Activated CD8-positive, alpha-beta memory T cell treated with anti-CD3 and anti-CD28 coated beads, Interleukin-2, amount 50 U/mL, for 4 hours (primary cell): ENCODE measurements around the gene DGKG.

ENCODE experiments used
- DNase-seq: peaks from one replicate; pipeline ENCODE4 v3.0.0-alpha.2; 2020

Gene DGKG

GRCh38 chr3:186366206-186366605 lies 4.2 kb upstream of the DGKG start:
- no peak for DNase-seq

GRCh38 chr3:186365202-186365974 lies 3.4 kb upstream of the DGKG start:
- DNase-seq: no peak

- DNase-seq: no peak
These were observed 954 bp upstream of the DGKG start for GRCh38 chr3:186362988-186363387.

- DNase-seq: no peak
These were observed 456 bp upstream of the DGKG start for GRCh38 chr3:186362537-186362842.

GRCh38 chr3:186361246-186361761 lies 730 bp downstream of the DGKG start:
- no peak for DNase-seq

GRCh38 chr3:186360779-186361178 lies 1.3 kb downstream of the DGKG start:
- no peak for DNase-seq

- DNase-seq: no peak
These were observed 3.0 kb downstream of the DGKG start for GRCh38 chr3:186359078-186359477.

- no peak for DNase-seq
These were observed 5.9 kb downstream of the DGKG start for GRCh38 chr3:186356152-186356551.

GRCh38 chr3:186354100-186354499 lies 7.9 kb downstream of the DGKG start:
- no peak for DNase-seq

GRCh38 chr3:186352369-186352768 lies 9.7 kb downstream of the DGKG start:
- DNase-seq: no peak

GRCh38 chr3:186342197-186342596 lies 19.8 kb downstream of the DGKG start:
- DNase-seq: no peak

GRCh38 chr3:186340204-186340603 lies 21.8 kb downstream of the DGKG start:
- no peak for DNase-seq

GRCh38 chr3:186339180-186339918 lies 22.7 kb downstream of the DGKG start:
- no peak for DNase-seq

- DNase-seq: no peak
These were observed 28.8 kb downstream of the DGKG start for GRCh38 chr3:186333256-186333655.

GRCh38 chr3:186330772-186331460 lies 31.1 kb downstream of the DGKG start:
- no peak for DNase-seq

- DNase-seq: no peak
These were observed 32.4 kb downstream of the DGKG start for GRCh38 chr3:186329589-186329988.

GRCh38 chr3:186327912-186328487 lies 34.0 kb downstream of the DGKG start:
- DNase-seq: no peak

- no peak for DNase-seq
These were observed 39.3 kb downstream of the DGKG start for GRCh38 chr3:186322761-186323160.

GRCh38 chr3:186321746-186322145 lies 40.3 kb downstream of the DGKG start:
- DNase-seq: no peak

GRCh38 chr3:186320862-186321568 lies 41.0 kb downstream of the DGKG start:
- no peak for DNase-seq

GRCh38 chr3:186319945-186320344 lies 42.1 kb downstream of the DGKG start:
- DNase-seq: no peak

- DNase-seq: no peak
These were observed 43.9 kb downstream of the DGKG start for GRCh38 chr3:186318135-186318534.

GRCh38 chr3:186317478-186317877 lies 44.6 kb downstream of the DGKG start:
- DNase-seq: no peak
